Astrocyte (in vitro differentiated cells and primary cell): Measurements from ENCODE around the gene TOMM70. TPM values are rescaled to one million over a fixed set of nuclear protein-coding genes. Genes with fewer than 3 reads are reported as not detected.

Experiments
- DNase-seq: peaks from one replicate; pipeline ENCODE4 v3.0.0-alpha.2; 2010; ENCODE audit warnings: low read depth
- FAIRE-seq: peaks from 2 replicates; lab custom pipeline; 2011; peaks lifted over from hg19 to GRCh38; lab: Jason Lieb, UNC
- H2AFZ ChIP-seq: 2 replicates; pipeline ENCODE4 v1.6.0; 2012; ENCODE audit warnings: low read depth, low read length, inconsistent platforms
- H3K27ac ChIP-seq: 2 replicates; pipeline ENCODE4 v1.5.1; 2011; ENCODE audit warnings: low read depth, low read length, inconsistent platforms
- H3K27me3 ChIP-seq: 2 replicates; pipeline ENCODE4 v1.6.0; 2011; ENCODE audit warnings: low read length, inconsistent platforms; ENCODE audit not compliant: insufficient read depth
- H3K36me3 ChIP-seq: 2 replicates; pipeline ENCODE4 v1.5.1; 2011; ENCODE audit warnings: low read length, inconsistent platforms; ENCODE audit not compliant: insufficient read depth
- H3K4me1 ChIP-seq: 2 replicates; pipeline ENCODE4 v1.5.1; 2011; ENCODE audit warnings: low read length, inconsistent platforms; ENCODE audit not compliant: insufficient read depth
- H3K4me2 ChIP-seq: 2 replicates; pipeline ENCODE4 v1.6.0; 2012; ENCODE audit warnings: low read length, inconsistent platforms
- H3K4me3 ChIP-seq: 2 replicates; pipeline ENCODE4 v1.5.1; 2011; ENCODE audit warnings: low read depth, mild to moderate bottlenecking, low read length, inconsistent platforms; ENCODE audit not compliant: insufficient read depth
- H3K79me2 ChIP-seq: 2 replicates; pipeline ENCODE4 v1.6.0; 2012; ENCODE audit warnings: mild to moderate bottlenecking, low read length, inconsistent platforms; ENCODE audit not compliant: insufficient read depth
- H3K9ac ChIP-seq: 2 replicates; pipeline ENCODE4 v1.6.0; 2012; ENCODE audit warnings: mild to moderate bottlenecking, low read length, inconsistent platforms
- H3K9me3 ChIP-seq: 2 replicates; pipeline ENCODE4 v1.5.1; 2012; ENCODE audit warnings: low read depth, mild to moderate bottlenecking, low read length, inconsistent platforms; ENCODE audit not compliant: insufficient read depth
- H4K20me1 ChIP-seq: 2 replicates; pipeline ENCODE4 v1.6.0; 2012; ENCODE audit warnings: low read length, inconsistent platforms; ENCODE audit not compliant: insufficient read depth
- H3K27ac Mint-ChIP-seq: one replicate; pipeline ENCODE4 v1.8.0; 2021; ENCODE audit warnings: mild to moderate bottlenecking, mixed read lengths; ENCODE audit not compliant: unreplicated experiment
- H3K27me3 Mint-ChIP-seq: one replicate; pipeline ENCODE4 v1.8.0; 2021; ENCODE audit warnings: low read depth, mixed read lengths; ENCODE audit not compliant: unreplicated experiment
- H3K36me3 Mint-ChIP-seq: one replicate; pipeline ENCODE4 v1.8.0; 2021; ENCODE audit warnings: low read depth, mixed read lengths; ENCODE audit not compliant: unreplicated experiment
- H3K4me1 Mint-ChIP-seq: one replicate; pipeline ENCODE4 v1.8.0; 2021; ENCODE audit warnings: low read depth, mixed read lengths; ENCODE audit not compliant: unreplicated experiment
- H3K4me3 Mint-ChIP-seq: one replicate; pipeline ENCODE4 v1.8.0; 2021; ENCODE audit warnings: mild to moderate bottlenecking, moderate library complexity, mixed read lengths; ENCODE audit not compliant: unreplicated experiment
- H3K9me3 Mint-ChIP-seq: one replicate; pipeline ENCODE4 v1.8.0; 2021; ENCODE audit warnings: mild to moderate bottlenecking, mixed read lengths; ENCODE audit not compliant: unreplicated experiment
- CTCF ChIP-seq: IDR thresholded peaks from 2 replicates; pipeline ENCODE4 v1.5.1; 2011; ENCODE audit warnings: low read depth, mild to moderate bottlenecking, inconsistent platforms, low read length, moderate library complexity; ENCODE audit not compliant: insufficient read depth
- EZH2 ChIP-seq: IDR thresholded peaks from 2 replicates; pipeline ENCODE4 v1.6.1; 2012; ENCODE audit warnings: mild to moderate bottlenecking, low read length, inconsistent platforms; ENCODE audit not compliant: insufficient read depth
- total RNA-seq: library from RNA; stranded (reverse); gene quantifications from 2 replicates; pipeline ENCODE4 v1.2.1, GENCODE V29; 2021

The TOMM70 gene
- total RNA-seq, 1 donor from 2014 or later, result 48.9 TPM

GRCh38 chr3:100376301-100376700 lies 24.6 kb downstream of the TOMM70 start:
- Mint-ChIP-seq H3K4me1 (no peaks in the 10 kb centered on the region), H3K27me3 (no peaks in the 10 kb centered on the region), H3K36me3 (peaks cover 8% of the 10 kb centered on the region), H3K27ac (no peak overlapping the region), H3K9me3 (no peaks in the 10 kb centered on the region), H3K4me3 (no peak overlapping the region)
- no peak overlapping the region for H3K27ac ChIP-seq
- TF ChIP-seq EZH2 (no peak), CTCF (no peak)
- no peak overlapping the region for H3K4me2 ChIP-seq
- H3K4me1 ChIP-seq, result no peaks in the 10 kb centered on the region
- no peak overlapping the region for H3K4me3 ChIP-seq
- H3K9me3 ChIP-seq, result no peaks in the 10 kb centered on the region
- no peak for DNase-seq
- H3K79me2 ChIP-seq, result peaks cover 4% of the 10 kb centered on the region
- no peak for FAIRE-seq
- H4K20me1 ChIP-seq, result peaks cover 4% of the 10 kb centered on the region
- peaks cover 41% of the 10 kb centered on the region for H3K36me3 ChIP-seq
- no peaks in the 10 kb centered on the region for H3K27me3 ChIP-seq
- H2AFZ ChIP-seq, result no peak overlapping the region
- no peak overlapping the region for H3K9ac ChIP-seq

- Histone ChIP-seq H3K9me3 (no peaks in the 10 kb centered on the region), H3K79me2 (peaks cover 4% of the 10 kb centered on the region), H3K27ac (no peak overlapping the region), H3K4me2 (no peak overlapping the region), H3K9ac (no peak overlapping the region), H3K4me1 (no peaks in the 10 kb centered on the region), H3K4me3 (no peak overlapping the region), H2AFZ (no peak overlapping the region), H3K36me3 (peaks cover 38% of the 10 kb centered on the region), H4K20me1 (peaks cover 4% of the 10 kb centered on the region), H3K27me3 (no peaks in the 10 kb centered on the region)
- Mint-ChIP-seq H3K4me3 (no peak overlapping the region), H3K36me3 (peaks cover 8% of the 10 kb centered on the region), H3K9me3 (no peaks in the 10 kb centered on the region), H3K27ac (no peak overlapping the region), H3K27me3 (no peaks in the 10 kb centered on the region), H3K4me1 (no peaks in the 10 kb centered on the region)
- FAIRE-seq (no peak), DNase-seq (no peak)
- TF ChIP-seq EZH2, result no peak
- no peak for TF ChIP-seq CTCF
Observed at GRCh38 chr3:100374521-100374920, 26.4 kb downstream of the TOMM70 start.

GRCh38 chr3:100370756-100371155 lies 30.1 kb downstream of the TOMM70 start:
- Histone ChIP-seq H3K9ac (no peak overlapping the region), H3K9me3 (no peaks in the 10 kb centered on the region), H2AFZ (no peak overlapping the region), H3K4me1 (no peaks in the 10 kb centered on the region), H4K20me1 (peaks cover 4% of the 10 kb centered on the region), H3K79me2 (peaks cover 4% of the 10 kb centered on the region), H3K27ac (no peak overlapping the region), H3K27me3 (no peaks in the 10 kb centered on the region), H3K36me3 (peaks cover 55% of the 10 kb centered on the region), H3K4me2 (no peak overlapping the region), H3K4me3 (no peak overlapping the region)
- Mint-ChIP-seq H3K4me1 (no peaks in the 10 kb centered on the region), H3K27me3 (no peaks in the 10 kb centered on the region), H3K36me3 (peaks cover 8% of the 10 kb centered on the region), H3K9me3 (no peaks in the 10 kb centered on the region), H3K27ac (no peak overlapping the region), H3K4me3 (no peak overlapping the region)
- FAIRE-seq, result no peak
- no peak for DNase-seq
- TF ChIP-seq EZH2 (no peak), CTCF (no peak)
